Progenitor cell of endocrine pancreas (in vitro differentiated cells): ENCODE measurements around the gene CDKN2D. TPM values are rescaled to one million over a fixed set of nuclear protein-coding genes. Genes with fewer than 3 reads are reported as not detected.

Experiments used
- DNase-seq: peaks from one replicate; pipeline ENCODE4 v3.0.0; 2021; ENCODE audit warnings: low spot score; ENCODE audit not compliant: unreplicated experiment
- H3K27ac Mint-ChIP-seq: 2 replicates; pipeline ENCODE4 v1.8.0; 2021; ENCODE audit warnings: mild to moderate bottlenecking, moderate library complexity, mixed read lengths
- H3K27me3 Mint-ChIP-seq: 2 replicates; pipeline ENCODE4 v1.8.0; 2021; ENCODE audit warnings: mixed read lengths
- H3K36me3 Mint-ChIP-seq: 2 replicates; pipeline ENCODE4 v1.8.0; 2022; ENCODE audit warnings: mixed read lengths; ENCODE audit not compliant: insufficient read depth
- H3K4me1 Mint-ChIP-seq: 2 replicates; pipeline ENCODE4 v1.8.0; 2021; ENCODE audit warnings: low read depth, mixed read lengths
- H3K4me3 Mint-ChIP-seq: 2 replicates; pipeline ENCODE4 v1.8.0; 2021; ENCODE audit warnings: low read depth, mild to moderate bottlenecking, moderate library complexity, mixed read lengths
- H3K9me3 Mint-ChIP-seq: 2 replicates; pipeline ENCODE4 v1.8.0; 2021; ENCODE audit warnings: low read depth, mixed read lengths
- CTCF ChIP-seq: fragments of 200-600 bp; sonication (generic); IDR thresholded peaks from one replicate; pipeline ENCODE4 v1.5.0; 2021; ENCODE audit warnings: antibody characterized with exemption, mild to moderate bottlenecking; ENCODE audit not compliant: unreplicated experiment
- total RNA-seq: library from RNA; stranded (reverse); gene quantifications from 2 replicates; pipeline ENCODE4 v1.2.1, GENCODE V29; 2021

The CDKN2D gene
- total RNA-seq, 1 donor from 2014 or later = 4.2 TPM

GRCh38 chr19:10549733-10550132, 19.0 kb downstream of the CDKN2D start:
- Mint-ChIP-seq H3K27ac (no peak overlapping the region), H3K9me3 (no peaks in the 10 kb centered on the region), H3K4me3 (no peak overlapping the region), H3K27me3 (no peaks in the 10 kb centered on the region), H3K36me3 (peaks cover 18% of the 10 kb centered on the region), H3K4me1 (peaks cover 2% of the 10 kb centered on the region)
- no peak for DNase-seq
- no peak for TF ChIP-seq CTCF

- Mint-ChIP-seq H3K36me3 (peaks cover 18% of the 10 kb centered on the region), H3K27me3 (no peaks in the 10 kb centered on the region), H3K27ac (no peak overlapping the region), H3K9me3 (no peaks in the 10 kb centered on the region), H3K4me1 (peaks cover 2% of the 10 kb centered on the region), H3K4me3 (no peak overlapping the region)
- TF ChIP-seq CTCF = no peak
- no peak for DNase-seq
Measured at GRCh38 chr19:10548746-10549276, 20.0 kb downstream of the CDKN2D start.

- H3K4me3 Mint-ChIP-seq = no peak overlapping the region
- H3K36me3 Mint-ChIP-seq = peaks cover 13% of the 10 kb centered on the region
- H3K9me3 Mint-ChIP-seq = no peaks in the 10 kb centered on the region
- no peak for DNase-seq
- H3K27me3 Mint-ChIP-seq = no peaks in the 10 kb centered on the region
- TF ChIP-seq CTCF = no peak
- H3K27ac Mint-ChIP-seq = no peak overlapping the region
- H3K4me1 Mint-ChIP-seq = peaks cover 4% of the 10 kb centered on the region
Measured at GRCh38 chr19:10546817-10547216, 22.0 kb downstream of the CDKN2D start.

- peaks cover 4% of the 10 kb centered on the region for H3K4me1 Mint-ChIP-seq
- TF ChIP-seq CTCF = no peak
- no peaks in the 10 kb centered on the region for H3K27me3 Mint-ChIP-seq
- peaks cover 2% of the 10 kb centered on the region for H3K36me3 Mint-ChIP-seq
- H3K27ac Mint-ChIP-seq = peak overlapping the region; percentile 56
- no peak for DNase-seq
- peak overlapping the region; percentile 82 for H3K4me3 Mint-ChIP-seq
- no peaks in the 10 kb centered on the region for H3K9me3 Mint-ChIP-seq
Measured at GRCh38 chr19:10544753-10545251, 24.0 kb downstream of the CDKN2D start.

- Mint-ChIP-seq H3K27me3 (no peaks in the 10 kb centered on the region), H3K27ac (peak overlapping the region; percentile 77), H3K4me1 (peaks cover 4% of the 10 kb centered on the region), H3K36me3 (peaks cover 2% of the 10 kb centered on the region), H3K4me3 (peak overlapping the region; percentile 82), H3K9me3 (no peaks in the 10 kb centered on the region)
- DNase-seq = peak; percentile 25
- TF ChIP-seq CTCF = no peak
Measured at GRCh38 chr19:10544242-10544752, 24.5 kb downstream of the CDKN2D start.
